ENCODE results near the gene ALDH4A1.
"Not testable (repeated sequence)": the region's sequence is repeated elsewhere in the genome, so short reads cannot be mapped to it uniquely, and the experiment has no call there.

ALDH4A1 gene

DNA sequence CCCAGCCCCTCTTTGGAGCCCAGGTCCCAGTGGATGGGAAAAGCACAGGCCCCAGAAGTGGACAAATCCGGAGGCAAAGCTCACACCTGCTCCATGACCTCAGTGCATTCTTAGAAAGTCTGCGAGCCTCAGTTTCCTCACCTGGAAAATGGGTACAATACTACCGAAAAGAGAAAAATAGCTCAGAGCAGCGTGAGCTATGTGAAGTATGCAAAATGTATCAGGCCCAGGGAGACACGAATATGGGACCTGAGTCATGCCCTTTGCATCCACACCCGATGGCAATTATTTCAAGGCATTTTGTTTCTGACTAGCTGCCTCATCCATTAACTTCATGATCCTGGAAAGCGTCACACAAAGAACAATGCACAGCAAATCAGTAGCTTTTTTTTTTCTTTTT lies 9.2 kb downstream of the ALDH4A1 start:
- DNase-seq: no peak

DNA sequence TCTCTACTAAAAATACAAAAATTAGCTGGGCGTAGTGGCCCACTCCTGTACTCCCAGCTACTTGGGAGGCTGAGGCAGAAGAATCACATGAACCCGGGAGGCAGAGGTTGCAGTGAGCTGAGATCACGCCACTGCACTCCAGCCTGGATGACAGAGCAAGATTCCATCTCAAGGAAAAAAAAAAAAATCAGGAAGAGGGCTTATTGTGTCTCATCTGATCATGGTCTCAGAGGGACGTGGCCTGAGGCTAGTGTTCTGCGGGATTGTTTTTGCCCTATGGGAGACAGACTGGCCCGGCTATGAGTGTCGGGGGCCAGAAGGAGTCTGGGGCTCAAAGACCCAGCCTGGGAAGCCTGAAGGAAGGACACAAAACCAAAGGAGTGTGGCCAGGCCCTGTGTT lies 10.5 kb downstream of the ALDH4A1 start:
- not testable (repeated sequence) for DNase-seq

DNA sequence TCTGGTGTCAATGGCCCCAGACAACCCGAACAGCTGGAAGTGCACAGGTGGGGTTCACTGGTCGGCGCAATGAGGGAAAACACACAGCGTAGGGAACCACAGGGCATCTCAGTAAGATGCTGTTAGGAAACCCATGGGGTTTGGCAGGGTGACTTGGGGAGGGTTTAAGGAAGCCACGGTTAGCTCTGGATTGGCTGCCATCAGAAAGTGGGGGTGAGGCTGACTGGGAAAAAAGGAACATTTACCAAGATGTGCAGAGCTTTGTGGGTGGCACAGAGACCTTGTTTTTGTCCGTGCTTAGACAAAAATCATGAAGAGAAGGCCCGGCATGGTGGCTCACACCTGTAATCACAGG lies 11.0 kb downstream of the ALDH4A1 start:
- DNase-seq: no peak

DNA sequence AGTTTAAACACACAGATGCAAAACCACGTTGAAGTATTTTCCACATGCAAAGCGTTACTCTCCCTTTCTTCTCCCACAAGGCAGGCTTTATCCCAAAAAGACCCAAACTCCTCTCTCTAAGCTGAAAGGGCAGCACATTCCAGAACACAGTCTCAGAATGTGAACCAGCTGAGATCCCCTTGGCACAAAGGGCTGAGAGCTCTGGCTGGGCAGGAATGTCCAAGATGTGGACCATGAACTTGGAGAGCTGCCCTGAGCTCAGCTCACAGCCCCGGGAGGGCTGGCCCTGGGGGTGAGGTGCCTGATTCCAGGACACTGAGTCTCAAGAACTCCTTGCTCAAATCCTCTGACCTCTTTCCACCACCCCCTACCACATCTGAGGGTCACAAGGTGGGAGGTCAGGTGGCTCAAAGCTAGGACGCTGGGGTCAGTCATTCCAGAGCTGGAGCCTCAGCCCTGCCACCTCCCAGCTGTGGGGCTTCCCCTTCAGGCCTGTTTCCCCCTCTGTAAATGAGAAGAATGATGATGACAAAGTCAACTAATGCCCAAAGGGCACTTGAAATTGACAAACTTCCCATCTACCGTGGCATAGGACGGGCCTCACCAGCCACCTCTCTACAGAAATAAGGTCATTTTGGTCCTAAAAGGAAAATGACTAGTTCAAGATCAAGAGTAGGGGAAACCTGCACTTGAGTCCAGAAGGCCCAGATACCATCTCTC lies 11.5 kb downstream of the ALDH4A1 start:
- no peak for DNase-seq

DNA sequence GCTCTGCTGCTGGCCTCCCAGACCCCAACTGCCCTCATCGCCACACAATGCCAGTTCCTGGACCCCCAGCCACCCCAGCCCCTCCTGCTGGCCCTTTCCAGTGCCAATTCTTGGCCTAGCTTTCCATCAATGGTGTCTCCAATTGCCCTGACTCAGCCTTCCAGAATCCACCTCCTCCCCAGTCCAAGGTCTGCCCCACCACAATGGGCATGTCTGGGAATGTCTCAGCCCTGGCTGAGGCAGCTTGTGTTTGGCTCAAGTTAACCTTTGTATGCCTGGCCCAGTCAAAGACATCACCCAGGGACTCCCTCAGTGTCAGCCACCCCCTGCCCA lies 16.4 kb downstream of the ALDH4A1 start:
- no peak for DNase-seq

DNA sequence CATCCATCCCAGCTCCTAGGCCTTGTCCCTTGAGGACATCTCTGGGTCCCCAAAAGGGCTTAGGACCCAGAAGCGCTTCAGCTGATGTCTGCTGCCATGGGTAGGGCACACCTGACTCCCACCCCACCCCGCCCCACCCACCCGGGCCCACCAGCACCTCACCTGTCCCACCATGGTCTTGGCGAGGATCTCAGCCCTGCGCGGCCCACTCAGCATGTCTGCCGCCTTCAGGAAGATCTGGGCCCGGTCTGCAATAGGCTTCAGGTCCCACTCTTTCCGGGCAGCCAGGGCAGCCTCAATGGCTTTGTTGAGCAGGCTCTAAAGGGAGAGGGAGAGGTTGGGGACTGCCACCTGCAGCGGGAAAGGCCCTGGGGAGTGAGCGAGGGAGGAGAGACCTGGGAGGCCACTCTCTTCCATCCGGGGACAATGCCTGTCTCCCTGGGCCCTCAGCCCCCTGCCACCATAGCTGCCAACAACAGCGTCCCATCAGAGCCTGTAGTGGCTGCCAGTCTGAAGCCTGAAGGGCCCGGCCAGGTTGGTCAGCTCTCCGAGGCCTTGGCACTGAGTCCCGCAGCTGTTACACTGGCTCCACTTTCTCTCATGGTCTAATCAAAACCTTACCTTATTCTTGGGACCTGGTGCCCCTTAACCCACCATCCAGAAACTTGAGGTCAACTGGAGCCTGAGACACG lies 16.9 kb downstream of the ALDH4A1 start:
- no peak for DNase-seq

DNA sequence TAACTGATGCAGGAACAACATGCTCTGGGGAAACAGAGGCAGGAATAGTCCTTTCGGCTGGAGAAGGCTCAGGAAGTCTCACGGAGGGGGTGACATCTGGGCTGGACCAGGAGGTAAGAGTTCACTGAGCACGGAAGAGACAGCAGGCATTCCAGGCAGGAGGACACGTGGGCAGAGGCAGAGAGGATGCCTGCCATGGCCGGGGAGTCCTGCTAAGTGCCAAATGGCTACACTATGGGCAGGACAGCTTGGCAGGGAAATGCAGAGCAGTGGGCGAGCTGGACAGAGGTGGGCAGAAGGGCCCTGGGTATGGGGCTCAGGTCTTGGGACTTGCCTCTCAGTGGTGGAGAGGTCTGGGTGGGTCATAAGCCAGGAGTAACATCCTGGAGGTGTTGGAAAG lies 17.6 kb downstream of the ALDH4A1 start:
- DNase-seq: no peak

DNA sequence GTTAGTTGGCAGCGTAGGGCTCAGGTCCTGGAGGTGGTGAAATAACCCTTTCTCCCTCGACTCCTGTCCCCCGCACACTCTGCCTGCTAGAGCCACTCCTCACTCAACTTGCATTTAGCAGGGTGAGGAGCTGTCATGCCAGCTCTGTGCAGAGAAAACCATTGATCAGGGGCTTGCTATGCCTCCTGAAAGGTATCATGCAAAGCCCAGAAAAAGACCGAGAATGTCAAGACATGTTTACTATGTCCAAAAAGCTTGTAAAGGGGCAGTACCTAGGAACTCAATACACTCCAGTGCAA lies 18.0 kb downstream of the ALDH4A1 start:
- DNase-seq: no peak

DNA sequence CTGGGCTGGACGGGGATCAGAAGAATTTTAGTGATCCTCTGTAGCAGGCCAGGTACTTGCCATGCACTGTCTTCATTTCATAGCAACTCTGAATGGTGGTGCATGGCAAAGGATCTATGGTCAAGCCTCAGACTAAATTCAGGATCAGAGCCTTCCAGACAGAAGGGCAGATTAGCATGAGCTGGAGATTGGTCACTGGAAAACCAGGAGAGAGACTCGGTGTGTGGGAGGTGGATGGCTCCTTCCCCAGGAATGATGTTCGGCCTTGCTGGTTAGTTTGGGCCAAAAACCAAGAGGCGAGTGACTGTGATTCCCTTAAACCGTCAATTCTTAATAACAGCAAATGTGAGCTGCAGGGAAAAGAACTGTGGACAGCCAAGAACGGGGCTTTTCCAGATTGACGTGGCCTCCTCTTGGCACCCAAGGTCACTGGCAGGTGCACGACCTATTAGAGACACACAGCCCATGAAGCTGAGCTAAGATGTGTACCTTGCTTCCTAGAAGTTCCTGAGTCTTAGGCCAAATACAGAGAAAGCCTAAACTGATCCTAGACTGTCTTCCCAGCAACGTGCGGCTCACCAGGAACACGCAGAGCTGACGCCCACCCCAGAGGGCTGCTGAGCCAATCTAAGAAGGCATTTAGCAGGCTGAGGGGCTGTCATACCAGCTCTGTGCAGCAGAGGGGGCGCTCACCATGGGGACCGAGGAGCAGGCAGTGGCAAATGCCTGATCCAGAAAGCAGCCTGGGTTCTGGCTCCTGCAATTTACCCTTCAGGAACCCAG lies 18.5 kb downstream of the ALDH4A1 start:
- DNase-seq: peak; percentile 88

DNA sequence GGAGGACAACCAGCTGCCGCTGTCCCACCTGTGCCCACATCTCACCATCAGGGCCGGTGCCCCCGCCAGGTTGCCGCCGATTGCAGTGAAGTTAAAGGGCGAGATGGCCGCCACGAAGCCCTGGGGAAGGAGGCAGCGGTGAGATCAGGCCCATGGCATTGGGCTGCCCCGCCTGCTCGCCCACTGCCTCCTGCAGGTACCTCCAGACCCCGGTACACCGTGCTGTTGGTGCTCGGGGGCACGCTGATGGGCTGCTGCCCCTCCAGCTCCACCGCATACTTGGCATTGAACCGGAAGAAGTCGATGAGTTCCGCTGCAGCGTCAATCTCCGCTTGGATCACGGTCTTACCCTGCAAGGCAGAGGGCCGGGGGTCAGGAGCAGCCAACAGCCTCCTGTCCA lies 19.3 kb downstream of the ALDH4A1 start:
- DNase-seq: no peak

DNA sequence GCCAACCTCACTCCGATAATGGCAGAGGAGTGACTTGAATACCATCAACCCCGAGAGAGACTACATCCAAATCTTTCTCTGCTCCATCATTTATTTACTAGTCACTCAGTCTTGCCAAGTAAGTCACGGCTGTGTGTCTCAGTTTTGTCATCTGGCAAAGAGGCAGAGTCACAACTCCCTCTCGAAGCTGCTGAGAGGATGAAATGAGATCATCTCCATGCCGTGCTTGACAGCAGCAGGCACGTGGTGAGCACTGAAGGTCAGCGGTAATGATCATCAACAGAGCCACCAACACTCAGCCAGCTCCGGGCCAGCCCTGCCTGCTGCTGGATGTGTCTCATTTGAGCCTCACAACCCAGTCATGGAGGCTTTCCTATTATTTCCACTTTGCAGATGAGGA lies 19.9 kb downstream of the ALDH4A1 start:
- DNase-seq: no peak

DNA sequence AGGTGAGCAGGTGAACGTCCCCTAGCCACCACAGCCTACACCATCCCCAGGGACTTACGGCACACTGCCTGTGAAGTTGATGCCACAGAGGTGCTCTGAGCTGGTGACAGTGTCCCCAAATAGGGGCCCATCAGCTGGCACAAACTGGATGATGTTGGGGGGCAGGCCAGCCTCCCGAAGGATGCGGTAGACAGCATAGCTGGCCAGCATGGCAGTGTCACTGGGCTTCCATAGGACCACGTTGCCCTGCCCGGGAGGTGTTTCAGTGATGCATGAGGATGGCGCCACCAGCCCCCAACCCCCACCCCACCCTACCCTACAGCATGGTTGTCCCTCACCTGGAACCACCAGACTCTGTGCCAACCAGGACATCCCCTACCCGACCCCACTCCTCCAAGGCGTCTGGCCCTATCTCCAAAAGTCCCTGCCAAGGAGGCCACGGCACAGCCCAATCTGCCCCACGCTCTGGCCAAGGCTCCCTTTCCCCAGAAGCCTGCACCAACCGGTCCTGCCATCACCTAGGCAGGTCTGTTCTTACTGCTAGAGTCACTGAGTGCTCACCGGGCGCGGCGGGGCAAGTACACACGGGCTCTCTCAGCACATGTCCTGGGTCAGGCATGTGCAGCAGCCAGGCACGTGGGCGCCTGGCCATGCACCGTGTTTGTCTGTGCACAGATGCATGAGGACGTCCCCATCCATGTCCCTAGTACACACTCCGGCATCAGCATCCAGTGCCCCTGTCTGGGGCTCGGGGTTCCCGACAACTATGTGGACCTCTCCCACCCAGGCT lies 20.5 kb downstream of the ALDH4A1 start:
- no peak for DNase-seq

DNA sequence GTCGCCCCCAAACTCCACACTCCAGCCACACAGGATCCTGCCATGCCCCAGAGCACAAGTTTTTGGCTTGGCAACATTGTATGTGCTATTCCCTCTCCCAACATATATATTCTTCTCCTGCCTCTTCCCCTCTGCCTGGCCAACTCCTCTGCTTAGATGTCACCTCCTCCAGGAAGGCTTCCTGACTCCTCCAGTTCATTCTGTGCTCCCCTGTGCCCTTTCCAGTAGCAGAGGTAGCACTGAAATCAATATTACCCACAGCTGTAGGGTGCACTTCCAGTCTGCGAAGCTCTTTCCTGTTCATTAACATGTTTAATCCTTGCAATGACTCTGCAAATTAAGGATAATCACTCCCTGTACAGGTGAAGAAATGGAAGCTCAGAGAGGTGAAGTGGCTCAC lies 21.2 kb downstream of the ALDH4A1 start:
- no peak for DNase-seq

DNA sequence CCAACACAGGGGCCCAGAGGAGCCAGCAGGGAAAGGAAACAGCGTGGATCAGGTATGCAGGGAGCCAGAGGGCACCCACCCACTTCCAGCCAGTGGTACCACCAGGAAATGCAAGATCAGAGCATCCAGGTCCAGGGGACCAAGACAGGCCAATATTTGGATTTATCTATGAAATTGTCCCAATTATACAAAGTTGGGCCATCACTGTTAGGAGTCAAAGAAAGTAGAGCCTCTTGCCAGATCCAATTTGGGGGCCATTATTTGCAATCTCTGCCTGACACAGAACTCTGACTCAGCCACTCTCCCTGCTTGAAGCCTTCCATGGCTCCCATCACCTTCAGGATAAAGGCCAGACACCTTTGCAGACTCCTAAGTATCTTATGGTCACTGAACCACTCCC lies 21.8 kb downstream of the ALDH4A1 start:
- no peak for DNase-seq

DNA sequence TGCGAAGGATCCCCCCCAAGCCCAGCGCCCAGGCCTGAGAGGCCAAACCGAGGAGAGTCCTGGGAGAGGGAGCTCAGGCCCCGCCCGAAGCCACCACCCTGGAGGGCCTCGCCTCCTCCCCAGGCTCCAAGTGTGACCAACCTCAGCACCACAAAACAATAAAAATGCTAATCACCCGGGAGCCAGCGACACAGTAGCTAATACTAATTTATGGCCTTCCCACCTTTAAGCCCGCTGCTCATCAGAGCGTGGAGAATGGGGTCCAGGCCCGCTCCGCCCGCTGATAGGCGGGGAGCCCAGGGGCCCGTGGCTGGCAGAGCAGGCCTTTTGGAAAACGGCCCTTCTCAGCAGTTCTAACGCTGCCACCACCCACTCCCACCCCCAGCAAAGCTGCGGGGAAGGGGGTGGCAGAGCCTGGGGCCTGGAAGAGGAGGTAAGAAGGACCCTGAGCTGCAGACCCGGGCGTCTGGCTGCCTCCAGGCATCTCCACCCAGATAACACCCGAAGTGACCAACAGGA lies 22.5 kb downstream of the ALDH4A1 start:
- DNase-seq: no peak

DNA sequence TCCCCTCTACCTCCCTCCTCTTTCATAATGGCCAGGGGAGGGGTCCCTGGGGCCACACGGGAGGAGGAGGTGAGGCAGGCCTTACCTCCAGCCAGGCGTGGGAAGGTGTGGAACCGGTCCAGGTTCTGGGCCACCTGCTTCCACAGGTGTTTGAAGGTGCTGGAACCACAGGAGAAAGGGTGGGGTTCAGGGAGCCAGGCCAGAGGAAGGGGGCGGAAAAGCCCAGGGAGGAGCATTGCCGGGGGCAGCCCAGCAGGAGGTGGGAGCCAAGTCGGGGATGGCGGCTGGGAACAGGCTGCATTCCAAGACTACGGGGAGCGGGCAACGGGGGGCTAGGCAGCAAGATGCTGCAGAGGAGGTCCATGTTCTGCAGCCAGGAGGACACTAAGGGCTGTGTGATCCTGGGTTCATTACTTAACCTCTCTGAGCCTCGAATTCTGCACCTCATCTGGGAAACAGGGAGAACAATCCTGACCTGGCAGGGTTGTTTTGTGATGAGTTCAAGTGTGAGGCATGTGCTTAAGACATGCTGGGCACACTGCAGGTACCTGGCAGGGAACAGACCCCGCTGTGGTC lies 23.1 kb downstream of the ALDH4A1 start:
- no peak for DNase-seq

DNA sequence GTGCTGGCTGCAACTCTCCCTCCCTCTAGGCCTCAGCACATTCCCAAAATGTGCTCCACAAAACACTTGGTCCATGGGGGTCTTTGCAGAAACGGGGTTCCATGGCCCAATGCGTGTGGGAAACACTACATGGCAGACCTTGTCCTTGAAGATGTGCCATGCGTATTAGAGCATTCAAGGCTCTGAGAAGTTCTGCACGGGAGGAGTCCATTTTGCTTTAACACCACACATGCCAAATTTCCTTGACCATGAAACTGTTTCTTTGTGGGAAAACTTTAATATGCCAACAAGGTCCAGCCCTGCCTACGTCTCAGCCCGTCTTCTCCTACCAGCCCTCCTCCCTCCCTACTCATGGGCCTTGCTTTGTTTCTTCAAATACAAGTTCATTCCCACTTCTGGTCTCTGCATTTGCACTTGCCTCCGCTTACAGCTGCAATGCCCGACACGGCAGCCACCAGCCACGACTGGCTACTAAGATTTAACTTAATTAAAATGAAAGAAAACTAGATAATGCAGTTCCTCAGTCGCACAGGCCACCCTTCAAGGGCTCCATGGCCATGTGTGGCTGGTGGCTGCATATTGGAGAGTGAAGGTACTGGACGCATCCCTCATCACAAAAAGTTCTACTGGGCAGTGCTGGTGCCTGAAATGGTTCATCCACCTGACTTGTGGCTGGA lies 23.7 kb downstream of the ALDH4A1 start:
- DNase-seq: no peak

DNA sequence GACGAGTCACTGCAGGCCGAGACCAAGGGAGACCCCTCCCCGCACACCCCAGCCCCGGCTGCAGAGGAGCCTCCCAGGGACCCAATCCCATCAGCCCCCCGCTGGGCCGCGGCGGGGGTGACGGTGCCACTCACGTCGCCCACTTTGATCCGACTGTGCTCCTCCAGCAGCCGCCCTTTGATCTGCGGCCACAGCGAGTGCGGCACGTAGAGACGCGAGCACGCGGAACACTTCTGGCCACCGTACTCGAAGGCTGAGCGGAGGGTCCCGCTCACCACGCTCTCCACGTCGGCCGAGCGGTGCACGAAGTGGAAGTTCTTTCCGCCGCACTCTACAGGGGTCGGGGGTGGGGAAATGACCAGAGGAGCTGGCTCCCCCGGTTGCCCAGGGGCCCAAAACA lies 25.1 kb downstream of the ALDH4A1 start:
- no peak for DNase-seq

DNA sequence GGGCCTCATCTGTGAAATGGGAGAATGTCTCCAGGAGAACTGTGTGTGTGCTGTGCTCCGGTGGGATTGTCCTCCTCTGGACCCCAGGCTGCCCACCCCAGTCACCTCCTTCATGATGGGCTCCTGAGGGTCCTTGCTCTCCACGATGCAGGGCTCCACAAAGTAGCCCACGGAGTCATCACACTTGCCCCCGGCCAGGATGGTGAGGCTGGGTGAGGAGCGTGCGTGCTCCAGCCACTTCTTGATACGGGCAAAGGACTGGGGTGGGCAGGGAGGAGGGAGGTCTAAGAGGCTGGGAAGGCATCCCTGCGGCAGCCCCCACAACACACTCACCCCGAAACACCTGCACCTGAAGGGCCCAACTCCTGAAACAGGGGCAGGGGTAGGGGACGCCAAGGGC lies 26.1 kb downstream of the ALDH4A1 start:
- DNase-seq: no peak

DNA sequence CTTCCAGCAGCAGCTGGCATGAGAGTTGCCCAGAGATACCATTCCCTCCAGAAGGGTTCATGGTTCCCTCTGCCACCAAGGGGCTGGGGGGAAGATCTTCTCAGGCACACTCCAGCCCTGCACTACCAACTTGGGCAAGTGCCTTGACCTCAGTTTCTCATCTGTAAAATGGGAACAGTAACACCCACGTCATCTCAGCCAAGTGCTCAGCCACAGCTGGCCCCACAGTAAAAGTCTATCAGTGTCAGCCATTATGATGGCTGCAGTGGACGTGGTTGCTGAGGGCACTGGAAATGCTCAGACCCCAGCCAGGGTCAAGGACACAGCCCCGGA lies 26.6 kb downstream of the ALDH4A1 start:
- DNase-seq: no peak

DNA sequence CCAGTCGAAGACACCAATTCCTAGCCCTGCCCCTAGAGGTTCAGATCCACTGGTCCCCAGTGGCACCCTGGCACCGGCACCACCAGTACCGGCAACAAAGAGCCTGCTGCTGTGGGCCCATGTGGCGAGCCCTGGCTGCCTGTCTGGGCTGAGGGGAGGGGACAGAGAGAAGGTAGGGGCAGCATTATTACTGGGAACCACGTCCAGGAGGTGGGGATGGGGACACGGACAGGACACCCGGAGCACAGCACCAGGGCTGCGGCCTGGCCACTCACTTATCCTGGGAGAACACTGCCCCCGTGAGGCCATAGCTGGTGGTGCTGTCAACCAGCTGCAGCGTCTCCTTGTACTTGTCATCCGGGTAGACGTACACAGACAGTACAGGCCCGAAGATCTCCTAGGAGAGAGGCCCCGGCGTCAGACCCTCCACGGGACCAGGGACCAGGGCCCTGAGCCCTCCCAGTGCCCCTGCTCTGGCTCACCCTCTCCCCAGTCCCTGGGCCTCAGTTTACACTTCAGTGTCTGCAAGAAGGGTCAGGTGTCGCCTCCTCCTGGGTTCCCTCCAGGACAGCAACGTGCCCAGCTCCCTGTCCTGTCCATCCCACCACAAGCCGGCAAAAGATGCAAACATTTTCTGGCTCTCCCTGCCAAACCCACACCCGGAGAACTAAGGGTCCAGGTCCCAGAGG lies 27.1 kb downstream of the ALDH4A1 start:
- peak; percentile 86 for DNase-seq

DNA sequence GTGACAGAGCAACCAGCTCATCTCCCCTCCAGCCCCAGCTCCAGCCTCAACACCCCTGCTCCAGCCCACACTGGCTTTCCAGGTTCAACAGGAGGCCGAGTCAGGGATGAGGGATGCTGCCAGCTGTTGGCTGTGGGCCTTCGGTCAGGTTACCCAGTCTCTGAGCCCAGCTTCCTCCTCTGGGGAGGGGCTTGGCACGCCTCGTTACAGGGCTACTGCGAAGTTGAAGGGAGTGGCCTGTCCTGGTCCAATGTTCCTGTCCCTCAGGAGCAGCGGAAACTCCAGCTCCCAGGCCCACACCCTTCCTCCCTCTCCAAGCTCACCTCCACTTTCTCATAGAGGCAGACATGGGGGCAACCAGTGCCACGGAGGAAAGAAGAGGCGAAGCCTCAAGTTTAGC lies 27.8 kb downstream of the ALDH4A1 start:
- DNase-seq: no peak

Measured in activated CD8-positive, alpha-beta memory T cell treated with anti-CD3 and anti-CD28 coated beads for 24 hours (primary cell).